HepG2 (cell line): ENCODE results near the gene ELMOD1. TPM values are rescaled to one million over a fixed set of nuclear protein-coding genes. Genes with fewer than 3 reads are reported as not detected.

Experiments used
- ATAC-seq: fragments of 200-7000 bp; cut with Tn5 transposase; 3 replicates; pipeline ENCODE4 v1.9.1; 2020; ENCODE audit warnings: mild to moderate bottlenecking, moderate library complexity
- BruUV-seq: library from RNA; stranded (reverse); fragments of 400-500 nt; replicated peaks from 2 replicates; lab custom pipeline; 2021; lab: Mats Ljungman, UMichigan
- CTCF ChIA-PET: fragments of 300-600 bp; formaldehyde crosslinking; extraction: SDS; loops from one replicate; lab custom pipeline; 2021; ENCODE audit warnings: low total read pairs, inconsistent platforms, low intra/inter-chr PET ratio; lab: Yijun Ruan, JAX
- POLR2A ChIA-PET: fragments of 350-600 bp; sonication (Branson Sonifier 250); formaldehyde crosslinking; loops from one replicate; lab custom pipeline; 2020; ENCODE audit warnings: antibody characterized with exemption, inconsistent platforms; lab: Yijun Ruan, JAX
- DNase-seq: peaks from one replicate; pipeline ENCODE4 v3.0.0-alpha.2; 2015; ENCODE audit warnings: low spot score
- FAIRE-seq: peaks from 3 replicates; lab custom pipeline; 2011; peaks lifted over from hg19 to GRCh38; lab: Jason Lieb, UNC
- H2AFZ ChIP-seq: one replicate; pipeline ENCODE4 v1.6.1; 2011; ENCODE audit warnings: low read length, inconsistent platforms
- H3K27ac ChIP-seq: fragments of 300-600 bp; 3 replicates; pipeline ENCODE4 v1.8.0; 2011; ENCODE audit warnings: mixed run types, mild to moderate bottlenecking, mixed read lengths, low read length, inconsistent platforms; ENCODE audit not compliant: insufficient read depth; ENCODE audit errors: extremely low read length
- H3K27me3 ChIP-seq, 2 experiments: fragments of 200-600 bp in 1 of 2; 2 replicates in 1 of 2; 3 replicates in 1 of 2; pipeline versions ENCODE4 v1.6.0 to v1.8.0; 2011; ENCODE audit warnings: low read length in 2 of 2, mild to moderate bottlenecking in 2 of 2, moderate library complexity in 2 of 2, inconsistent platforms in 1 of 2; ENCODE audit not compliant: insufficient read depth in 2 of 2, control insufficient read depth in 1 of 2
- H3K36me3 ChIP-seq, 2 experiments: fragments of 200-600 bp in 1 of 2; replicated peaks in 1 of 2; 2 replicates in 1 of 2; 3 replicates in 1 of 2; pipeline versions ENCODE4 v1.5.1 to v1.8.0; 2011; ENCODE audit warnings: low read length in 2 of 2, inconsistent platforms in 1 of 2; ENCODE audit not compliant: insufficient read depth in 2 of 2, control insufficient read depth in 1 of 2
- H3K4me1 ChIP-seq: 2 replicates; pipeline ENCODE4 v1.5.1; 2012; ENCODE audit warnings: low read length, inconsistent platforms; ENCODE audit not compliant: insufficient read depth
- H3K4me2 ChIP-seq: 2 replicates; pipeline ENCODE4 v1.6.0; 2011; ENCODE audit warnings: low read depth, low read length, inconsistent platforms
- H3K4me3 ChIP-seq, 3 experiments: fragments of 200-600 bp in 1 of 3; sonication (generic), shearing (Covaris generic) in 1 of 3; replicated peaks in 1 of 3; 2 replicates each; pipeline ENCODE4 v1.5.1; 2011 to 2016; ENCODE audit warnings: low read length in 3 of 3, inconsistent platforms in 2 of 3, low read depth in 2 of 3, mild to moderate bottlenecking in 2 of 3, control low read depth in 1 of 3, mixed read lengths in 1 of 3; ENCODE audit not compliant: insufficient read depth in 1 of 3
- H3K79me2 ChIP-seq: one replicate; pipeline ENCODE4 v1.6.1; 2011; ENCODE audit warnings: low read length, inconsistent platforms; ENCODE audit not compliant: insufficient read depth
- H3K9ac ChIP-seq: 2 replicates; pipeline ENCODE4 v1.6.0; 2011; ENCODE audit warnings: mild to moderate bottlenecking, low read depth, low read length, inconsistent platforms; ENCODE audit not compliant: insufficient read depth
- H3K9me3 ChIP-seq: 2 replicates; pipeline ENCODE4 v1.5.1; 2012; ENCODE audit warnings: mild to moderate bottlenecking, low read length
- H4K20me1 ChIP-seq: 2 replicates; pipeline ENCODE4 v1.6.0; 2011; ENCODE audit warnings: inconsistent platforms, mild to moderate bottlenecking, low read length, moderate library complexity; ENCODE audit not compliant: insufficient read depth
- AKAP8 ChIP-seq: sonication (generic); formaldehyde crosslinking; IDR thresholded peaks from 2 replicates; pipeline ENCODE4 v1.5.1; 2020; ENCODE audit warnings: mild to moderate bottlenecking, missing genetic modification reagents
- CHCHD3 ChIP-seq: sonication (generic); formaldehyde crosslinking; IDR thresholded peaks from 2 replicates; pipeline ENCODE4 v1.8.0; 2022; ENCODE audit warnings: mild to moderate bottlenecking, missing genetic modification reagents, moderate library complexity
- CREM ChIP-seq, 2 experiments: sonication (generic) in 1 of 2; formaldehyde crosslinking in 1 of 2; IDR thresholded peaks; 2 replicates each; pipeline versions ENCODE4 v1.4.0 to v1.6.1; 2016 to 2020; ENCODE audit warnings: antibody characterized with exemption in 1 of 2, mild to moderate bottlenecking in 1 of 2, missing genetic modification reagents in 1 of 2
- FOSL2 ChIP-seq: sonication (generic); formaldehyde crosslinking; IDR thresholded peaks from 2 replicates; pipeline ENCODE4 v1.4.0; 2020; ENCODE audit warnings: missing genetic modification reagents
- HDAC6 ChIP-seq: fragments of 200-600 bp; sonication (generic); IDR thresholded peaks from 2 replicates; pipeline ENCODE4 v1.7.0; 2017; ENCODE audit warnings: mild to moderate bottlenecking, antibody characterized with exemption, low read length, low read depth
- IKZF1 ChIP-seq: fragments of 450-650 bp; IDR thresholded peaks from 2 replicates; pipeline ENCODE4 v1.7.1; 2016
- MIER2 ChIP-seq: IDR thresholded peaks from 2 replicates; pipeline ENCODE4 v1.6.1; 2016; ENCODE audit warnings: missing biosample characterization, missing genetic modification reagents
- NFKB2 ChIP-seq: sonication (generic); formaldehyde crosslinking; IDR thresholded peaks from 2 replicates; pipeline ENCODE4 v1.4.0; 2020; ENCODE audit warnings: missing genetic modification reagents, borderline replicate concordance
- SMAD3 ChIP-seq: sonication (generic); formaldehyde crosslinking; IDR thresholded peaks from 2 replicates; pipeline ENCODE4 v1.4.0; 2020; ENCODE audit warnings: missing genetic modification reagents
- SP140L ChIP-seq: sonication (generic); formaldehyde crosslinking; IDR thresholded peaks from 2 replicates; pipeline ENCODE4 v1.4.0; 2020; ENCODE audit warnings: missing genetic modification reagents, borderline replicate concordance
- SRSF4 ChIP-seq: fragments of 200-400 bp; formaldehyde crosslinking; IDR thresholded peaks from one replicate; pipeline ENCODE4 v1.6.1; 2018; ENCODE audit warnings: mild to moderate bottlenecking, low read depth, low read length, moderate library complexity; ENCODE audit not compliant: poor library complexity, severe bottlenecking
- ZNF335 ChIP-seq: sonication (generic); formaldehyde crosslinking; IDR thresholded peaks from 2 replicates; pipeline ENCODE4 v1.4.0; 2020; ENCODE audit warnings: missing genetic modification reagents
- ZNF644 ChIP-seq: IDR thresholded peaks from 2 replicates; pipeline ENCODE4 v1.6.1; 2016; ENCODE audit warnings: low read depth
- WGBS: methylation state at CpG from one replicate; pipeline ENCODE4 v1.1.6; 2017; ENCODE audit warnings: low lambda C conversion rate; 5-methylcytosine and 5-hydroxymethylcytosine counted together
- in situ Hi-C: cut with HindIII; loops from 2 replicates; pipeline ENCODE4 v1.10.0; 2017; ENCODE audit warnings: low pct_unique_long_range_greater_than_20kb; ENCODE audit not compliant: extremely low pct_ligation_motif_present
- intact Hi-C: fragments of 100-400 bp; cut with micrococcal nuclease; formaldehyde crosslinking; loops from one replicate; pipeline ENCODE4 v1.10.0; 2022; ENCODE audit not compliant: unreplicated experiment
- polyA plus RNA-seq, 8 experiments: library from polyadenylated mRNA; depleted of rRNA in 3 of 8; stranded (reverse) in 7 of 8; unstranded in 1 of 8; fragments of >200 nt; fragmentation: Illumina TruSeq in 4 of 8; extraction: Trizol in 4 of 8; gene quantifications; 2 replicates each; pipeline versions ENCODE4 v1.2.1 to v1.2.3, GENCODE V29; 2011 to 2016; ENCODE audit warnings: low read depth in 4 of 8, missing spikeins in 1 of 8, mixed read lengths in 1 of 8; ENCODE audit not compliant: insufficient read depth in 1 of 8
- total RNA-seq, 5 experiments: library from RNA; depleted of rRNA; stranded (reverse); fragments of >200 nt; fragmentation: Illumina TruSeq; extraction: Trizol; gene quantifications; 2 replicates each; pipeline ENCODE4 v1.2.3, GENCODE V29; 2016; ENCODE audit warnings: low read depth in 1 of 5
- TF ChIP-seq, protein P1 (sequence below): sonication (generic); formaldehyde crosslinking; IDR thresholded peaks from 2 replicates; pipeline ENCODE4 v1.4.0; 2020; ENCODE audit warnings: mild to moderate bottlenecking, low read depth, missing genetic modification reagents
- TF ChIP-seq, protein P2 (sequence below): sonication (generic); formaldehyde crosslinking; IDR thresholded peaks from 2 replicates; pipeline ENCODE4 v1.5.1; 2020; ENCODE audit warnings: missing genetic modification reagents, mild to moderate bottlenecking, borderline replicate concordance
- TF ChIP-seq, protein P3 (sequence below): fragments of 450-650 bp; IDR thresholded peaks from 2 replicates; pipeline ENCODE4 v1.6.1; 2017

The ELMOD1 gene
- total and polyA plus RNA-seq, 2 of the 13 experiments (the other 11 are each of a cell fraction or from before 2014, with no cell fraction given), result not detected

DNA sequence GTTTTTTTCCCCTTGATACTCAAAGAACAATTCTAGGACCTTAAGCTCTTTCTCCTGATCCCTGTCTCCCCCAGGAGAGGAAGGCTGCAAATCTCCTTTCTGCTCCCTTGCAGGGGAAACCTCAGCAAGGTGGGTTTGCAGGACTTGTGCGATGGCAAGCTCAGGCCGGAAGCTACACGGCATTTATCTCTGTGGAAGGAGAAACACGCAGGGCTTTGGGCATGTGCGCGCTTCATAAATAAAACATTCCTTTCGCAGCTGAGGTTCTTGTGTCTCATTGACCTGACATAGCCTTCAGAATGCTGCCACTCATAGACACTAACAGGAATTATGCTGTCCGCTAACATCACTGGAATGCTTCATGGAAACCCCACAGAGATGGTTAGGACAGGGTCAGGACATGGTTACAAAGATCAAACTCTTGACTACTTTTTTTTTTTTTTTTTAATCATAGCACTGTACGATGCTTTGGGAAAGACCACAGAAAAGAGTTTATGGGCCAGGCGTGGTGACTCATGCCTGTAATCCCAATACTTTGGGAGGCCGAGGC, 78.3 kb downstream of the ELMOD1 start:
- BruUV-seq, result no TSS peak

DNA sequence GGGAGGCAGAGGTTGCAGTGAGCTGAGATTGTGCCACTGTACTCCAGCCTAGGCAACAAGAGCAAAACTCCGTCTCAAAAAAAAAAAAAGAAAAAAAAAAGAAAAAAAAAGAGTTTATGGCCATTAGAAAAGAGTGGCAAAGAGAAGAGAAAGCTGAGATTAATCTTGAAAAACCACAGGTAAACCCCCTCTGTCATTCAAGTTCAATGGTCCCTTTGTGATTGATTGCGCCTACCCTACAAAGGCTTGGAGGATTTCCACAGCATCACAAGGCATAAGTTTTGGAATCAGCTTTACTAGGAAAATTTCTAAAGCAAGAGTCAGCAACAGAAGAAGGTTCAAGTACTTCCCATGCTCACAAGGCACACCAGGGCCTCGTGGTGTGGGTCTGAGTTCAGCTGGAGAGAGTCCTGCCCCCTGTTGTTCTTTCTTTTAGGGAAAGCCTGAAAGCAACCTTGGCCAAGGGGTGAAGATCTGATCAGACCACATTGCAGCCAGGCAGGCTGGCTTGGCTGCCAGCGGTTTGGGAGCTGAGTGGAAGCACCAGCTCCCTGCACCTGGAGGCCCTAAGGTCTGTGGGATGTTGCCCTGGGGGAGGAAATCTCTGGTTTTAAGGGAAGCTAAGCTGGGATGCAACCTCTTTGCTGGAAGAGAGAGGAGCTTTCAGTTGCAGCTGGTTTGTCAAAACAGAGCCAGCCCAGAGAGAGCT, 79.1 kb downstream of the ELMOD1 start:
- Histone ChIP-seq H3K9me3 (no peaks in the 10 kb centered on the region), H2AFZ (no peak overlapping the region), H3K79me2 (no peaks in the 10 kb centered on the region), H3K36me3 (no peaks in the 10 kb centered on the region), H4K20me1 (no peaks in the 10 kb centered on the region), H3K9ac (no peak overlapping the region), H3K27me3 (peaks cover 4 to 13% of the 10 kb centered on the region in 2 experiments; a peak in 3 of 5 replicates), H3K27ac (no peak overlapping the region), H3K4me1 (no peaks in the 10 kb centered on the region), H3K4me3 (no peak overlapping the region), H3K4me2 (no peak overlapping the region)
- intact Hi-C loops (no loop called here), in situ Hi-C loops (no loop called here)
- no peak for FAIRE-seq
- ATAC-seq, result no peak
- 43% methylated on average over 4 of the region's 4 CpGs for WGBS
- POLR2A ChIA-PET, result no interaction called here
- BruUV-seq, result no TSS peak
- no peak for DNase-seq
- CTCF ChIA-PET, result no interaction called here
- no peak for TF ChIP-seq IKZF1
- no peak for TF ChIP-seq HDAC6
- no peak for TF ChIP-seq AKAP8 (CRISPR knock-in tag)
- TF ChIP-seq ZNF644, result no peak
- TF ChIP-seq MIER2 (CRISPR knock-in tag), result no peak
- TF ChIP-seq, protein P1, sequence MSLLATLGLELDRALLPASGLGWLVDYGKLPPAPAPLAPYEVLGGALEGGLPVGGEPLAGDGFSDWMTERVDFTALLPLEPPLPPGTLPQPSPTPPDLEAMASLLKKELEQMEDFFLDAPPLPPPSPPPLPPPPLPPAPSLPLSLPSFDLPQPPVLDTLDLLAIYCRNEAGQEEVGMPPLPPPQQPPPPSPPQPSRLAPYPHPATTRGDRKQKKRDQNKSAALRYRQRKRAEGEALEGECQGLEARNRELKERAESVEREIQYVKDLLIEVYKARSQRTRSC (CRISPR knock-in tag), result no peak
- TF ChIP-seq, protein P2, sequence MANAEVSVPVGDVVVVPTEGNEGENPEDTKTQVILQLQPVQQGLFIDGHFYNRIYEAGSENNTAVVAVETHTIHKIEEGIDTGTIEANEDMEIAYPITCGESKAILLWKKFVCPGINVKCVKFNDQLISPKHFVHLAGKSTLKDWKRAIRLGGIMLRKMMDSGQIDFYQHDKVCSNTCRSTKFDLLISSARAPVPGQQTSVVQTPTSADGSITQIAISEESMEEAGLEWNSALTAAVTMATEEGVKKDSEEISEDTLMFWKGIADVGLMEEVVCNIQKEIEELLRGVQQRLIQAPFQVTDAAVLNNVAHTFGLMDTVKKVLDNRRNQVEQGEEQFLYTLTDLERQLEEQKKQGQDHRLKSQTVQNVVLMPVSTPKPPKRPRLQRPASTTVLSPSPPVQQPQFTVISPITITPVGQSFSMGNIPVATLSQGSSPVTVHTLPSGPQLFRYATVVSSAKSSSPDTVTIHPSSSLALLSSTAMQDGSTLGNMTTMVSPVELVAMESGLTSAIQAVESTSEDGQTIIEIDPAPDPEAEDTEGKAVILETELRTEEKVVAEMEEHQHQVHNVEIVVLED (CRISPR knock-in tag), result no peak
- TF ChIP-seq SMAD3 (CRISPR knock-in tag), result no peak
- no peak for TF ChIP-seq CHCHD3 (CRISPR knock-in tag)
- TF ChIP-seq, protein P3, sequence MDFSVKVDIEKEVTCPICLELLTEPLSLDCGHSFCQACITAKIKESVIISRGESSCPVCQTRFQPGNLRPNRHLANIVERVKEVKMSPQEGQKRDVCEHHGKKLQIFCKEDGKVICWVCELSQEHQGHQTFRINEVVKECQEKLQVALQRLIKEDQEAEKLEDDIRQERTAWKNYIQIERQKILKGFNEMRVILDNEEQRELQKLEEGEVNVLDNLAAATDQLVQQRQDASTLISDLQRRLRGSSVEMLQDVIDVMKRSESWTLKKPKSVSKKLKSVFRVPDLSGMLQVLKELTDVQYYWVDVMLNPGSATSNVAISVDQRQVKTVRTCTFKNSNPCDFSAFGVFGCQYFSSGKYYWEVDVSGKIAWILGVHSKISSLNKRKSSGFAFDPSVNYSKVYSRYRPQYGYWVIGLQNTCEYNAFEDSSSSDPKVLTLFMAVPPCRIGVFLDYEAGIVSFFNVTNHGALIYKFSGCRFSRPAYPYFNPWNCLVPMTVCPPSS, result no peak
- no peak for TF ChIP-seq SP140L (CRISPR knock-in tag)

More for the DNA sequence above, 78.3 kb downstream of the ELMOD1 start:
- H3K36me3 ChIP-seq, result no peaks in the 10 kb centered on the region
- no peak overlapping the region for H3K9ac ChIP-seq
- in situ Hi-C loops (no loop called here), intact Hi-C loops (no loop called here)
- H3K4me2 ChIP-seq, result no peak overlapping the region
- POLR2A ChIA-PET, result no interaction called here
- H4K20me1 ChIP-seq, result no peaks in the 10 kb centered on the region
- H3K9me3 ChIP-seq, result no peaks in the 10 kb centered on the region
- no peak overlapping the region for H2AFZ ChIP-seq
- H3K27me3 ChIP-seq, result peaks cover 4 to 19% of the 10 kb centered on the region in 2 experiments; a peak in 3 of 5 replicates
- CTCF ChIA-PET, result no interaction called here
- no peaks in the 10 kb centered on the region for H3K79me2 ChIP-seq
- no peak overlapping the region for H3K27ac ChIP-seq
- H3K4me1 ChIP-seq, result no peaks in the 10 kb centered on the region
- H3K4me3 ChIP-seq, result no peak overlapping the region
- FAIRE-seq (no peak), ATAC-seq (no peak), DNase-seq (no peak)
- WGBS, result 36% methylated on average over 11 of the region's 11 CpGs
- TF ChIP-seq CREM (IDR thresholded peaks at IDR 0.05), result no peak
- no peak for TF ChIP-seq CREM (CRISPR knock-in tag; IDR thresholded peaks at IDR 0.05)
- TF ChIP-seq SRSF4, result no peak
- no peak for TF ChIP-seq ZNF335 (CRISPR knock-in tag)
- no peak for TF ChIP-seq FOSL2 (CRISPR knock-in tag)
- no peak for TF ChIP-seq NFKB2
